GM12892 (cell line): Measurements from ENCODE around the gene TEK.

Source experiments
- POLR2A ChIP-seq: IDR thresholded peaks from 2 replicates; pipeline ENCODE4 v1.6.1; 2011; ENCODE audit warnings: low read depth, low read length, control low read depth
- POLR2AphosphoS5 ChIP-seq: IDR thresholded peaks from 2 replicates; pipeline ENCODE4 v1.6.1; 2011; ENCODE audit warnings: low read depth, low read length, control low read depth
- TAF1 ChIP-seq: IDR thresholded peaks from 2 replicates; pipeline ENCODE4 v1.6.1; 2011; ENCODE audit warnings: low read depth, mild to moderate bottlenecking, control low read depth, low read length, borderline replicate concordance

- TF ChIP-seq POLR2AphosphoS5 = no peak
- TF ChIP-seq POLR2A = no peak
- TF ChIP-seq TAF1 = no peak
Measured at GRCh38 chr9:27107241-27107640, 1.8 kb upstream of the TEK start.
